Heart left ventricle (tissue), 13 donors: ENCODE data around the gene ZBTB8OS.
"Not testable (repeated sequence)": the region's sequence is repeated elsewhere in the genome, so short reads cannot be mapped to it uniquely, and the experiment has no call there.

Experiments
- POLR2A ChIP-seq, 2 donors: fragments of 450-650 bp; IDR thresholded peaks; one replicate each; pipeline ENCODE4 v1.6.1; 2017; ENCODE audit warnings: antibody characterized with exemption in 2 of 2, mild to moderate bottlenecking in 2 of 2, moderate library complexity in 2 of 2
- TF ChIP-seq, protein P1 (sequence below), 12 donors: fragments of 200-600 bp; sonication (generic) in 4 of 12; IDR thresholded peaks; one replicate each; pipeline versions ENCODE4 v1.5.0 to v1.8.0; 2018 to 2022; ENCODE audit warnings: antibody characterized with exemption in 12 of 12, mild to moderate bottlenecking in 5 of 12
- donor health status: ischemic (EF 13 %, LVEDD 7.1; RV severe dilation, severe dysfunction).
- donor health status: DM: no; HTN: yes; CAD: no.
- donor health status: DM: no; HTN: no; CAD: no.
- donor health status: ischemic (EF 25% LVEDD 6.9; RV normal size, moderate dysfunction).
- donor health status: ischemic (EF 25% LVEDD 5.7; RV mildly dilated, moderate dysfunction).
- donor health status: ischemic (EF 35%, LVEDD 5.7; RV mildly dilated, moderate dysfunction).
- donor health status: nonischemic (EF 11% LVEDD 7.7; RV severe dilation, severe dysfunction).
- donor health status: DM: yes; HTN: yes; CAD: no.
- donor health status: PGD.
- donor health status: ischemic (EF 29% LVEDD 5.4; RV normal size, mild dysfunction).
- donor health status: nonischemic (EF 23%, LVEDD 6.1; RV moderate dilation, normal function).

DNA sequence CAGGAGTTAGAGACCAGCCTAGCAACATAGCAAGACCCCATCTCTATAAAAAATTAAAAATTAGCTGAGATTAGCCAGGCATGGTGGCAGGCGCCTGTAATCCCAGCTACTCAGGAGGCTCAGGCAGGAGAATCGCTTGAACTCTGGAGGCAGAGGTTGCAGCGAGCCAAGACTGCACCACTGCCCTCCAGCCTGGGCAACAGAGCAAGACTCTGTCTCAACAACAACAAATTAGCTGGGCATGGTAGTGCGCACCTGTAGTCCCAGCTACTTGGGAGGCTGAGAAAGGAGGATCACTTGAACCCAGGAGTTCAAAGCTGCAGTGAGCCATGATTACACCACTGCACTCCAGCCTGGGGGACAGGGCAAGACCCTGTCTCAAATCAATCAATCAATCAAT lies 20.2 kb downstream of the ZBTB8OS start:
- not testable (repeated sequence) for TF ChIP-seq POLR2A (IDR thresholded peaks at IDR 0.05)
- TF ChIP-seq, protein P1, sequence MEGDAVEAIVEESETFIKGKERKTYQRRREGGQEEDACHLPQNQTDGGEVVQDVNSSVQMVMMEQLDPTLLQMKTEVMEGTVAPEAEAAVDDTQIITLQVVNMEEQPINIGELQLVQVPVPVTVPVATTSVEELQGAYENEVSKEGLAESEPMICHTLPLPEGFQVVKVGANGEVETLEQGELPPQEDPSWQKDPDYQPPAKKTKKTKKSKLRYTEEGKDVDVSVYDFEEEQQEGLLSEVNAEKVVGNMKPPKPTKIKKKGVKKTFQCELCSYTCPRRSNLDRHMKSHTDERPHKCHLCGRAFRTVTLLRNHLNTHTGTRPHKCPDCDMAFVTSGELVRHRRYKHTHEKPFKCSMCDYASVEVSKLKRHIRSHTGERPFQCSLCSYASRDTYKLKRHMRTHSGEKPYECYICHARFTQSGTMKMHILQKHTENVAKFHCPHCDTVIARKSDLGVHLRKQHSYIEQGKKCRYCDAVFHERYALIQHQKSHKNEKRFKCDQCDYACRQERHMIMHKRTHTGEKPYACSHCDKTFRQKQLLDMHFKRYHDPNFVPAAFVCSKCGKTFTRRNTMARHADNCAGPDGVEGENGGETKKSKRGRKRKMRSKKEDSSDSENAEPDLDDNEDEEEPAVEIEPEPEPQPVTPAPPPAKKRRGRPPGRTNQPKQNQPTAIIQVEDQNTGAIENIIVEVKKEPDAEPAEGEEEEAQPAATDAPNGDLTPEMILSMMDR (IDR thresholded peaks at IDR 0.05), result not testable (repeated sequence)
